Natural killer cell (primary cell): Measurements from ENCODE around the gene ELP4. TPM values are rescaled to one million over a fixed set of nuclear protein-coding genes. Genes with fewer than 3 reads are reported as not detected.

Experiments
- ATAC-seq, 3 donors: fragments of 150-1000 bp in 2 of 3; fragments of 200-7000 bp in 1 of 3; cut with Tn5 transposase; 1 replicate in 1 of 3; 2 replicates in 2 of 3; pipeline ENCODE4 v1.10.0; 2021; ENCODE audit warnings: mild to moderate bottlenecking in 2 of 3, moderate library complexity in 2 of 3
- DNase-seq, 2 donors: peaks; one replicate each; pipeline versions ENCODE4 v3.0.0 to v3.0.0-alpha.2; 2013 to 2021; ENCODE audit warnings: mixed read lengths in 1 of 2
- H3K27ac ChIP-seq: one replicate; pipeline ENCODE4 v1.5.1; 2013; ENCODE audit warnings: mild to moderate bottlenecking, low read length
- H3K27me3 ChIP-seq: one replicate; pipeline ENCODE4 v1.6.1; 2013; ENCODE audit warnings: low read length; ENCODE audit not compliant: control insufficient read depth, insufficient read depth
- H3K36me3 ChIP-seq: one replicate; pipeline ENCODE4 v1.6.1; 2013; ENCODE audit warnings: low read length; ENCODE audit not compliant: control insufficient read depth, insufficient read depth
- H3K4me1 ChIP-seq: one replicate; pipeline ENCODE4 v1.6.1; 2013; ENCODE audit warnings: low read length; ENCODE audit not compliant: control insufficient read depth, insufficient read depth
- H3K4me3 ChIP-seq: one replicate; pipeline ENCODE4 v1.5.1; 2013; ENCODE audit warnings: low read length
- H3K9me3 ChIP-seq: one replicate; pipeline ENCODE4 v1.6.1; 2013; ENCODE audit warnings: low read length; ENCODE audit not compliant: control insufficient read depth, insufficient read depth
- H3K27ac Mint-ChIP-seq, 2 donors: one replicate each; pipeline ENCODE4 v1.8.0; 2022; ENCODE audit warnings: mild to moderate bottlenecking in 2 of 2, mixed read lengths in 2 of 2, moderate library complexity in 1 of 2
- H3K27me3 Mint-ChIP-seq, 2 donors: one replicate each; pipeline ENCODE4 v1.8.0; 2022; ENCODE audit warnings: low read depth in 2 of 2, mixed read lengths in 2 of 2
- H3K36me3 Mint-ChIP-seq: one replicate; pipeline ENCODE4 v1.8.0; 2022; ENCODE audit warnings: mixed read lengths
- H3K4me1 Mint-ChIP-seq, 2 donors: one replicate each; pipeline ENCODE4 v1.8.0; 2022; ENCODE audit warnings: mixed read lengths in 2 of 2
- H3K4me3 Mint-ChIP-seq: one replicate; pipeline ENCODE4 v1.8.0; 2022; ENCODE audit warnings: mild to moderate bottlenecking, moderate library complexity, mixed read lengths
- H3K9me3 Mint-ChIP-seq, 2 donors: one replicate each; pipeline ENCODE4 v1.8.0; 2022; ENCODE audit warnings: mixed read lengths in 2 of 2
- CTCF ChIP-seq: fragments of 200-600 bp; IDR thresholded peaks from one replicate; pipeline ENCODE4 v1.8.0; 2022; ENCODE audit warnings: antibody characterized with exemption
- whole genome bisulfite sequencing: methylation state at CpG from one replicate; pipeline ENCODE4 v1.1.7; 2013; ENCODE audit warnings: missing lambda C conversion rate; ENCODE audit not compliant: insufficient coverage; 5-methylcytosine and 5-hydroxymethylcytosine counted together
- intact Hi-C: fragments of 100-400 bp; cut with micrococcal nuclease; formaldehyde crosslinking; loops from one replicate; pipeline ENCODE4 v1.14.2; 2022
- total RNA-seq, 4 donors: library from RNA; stranded (reverse); fragments of 120-200 nt in 1 of 4; gene quantifications; one replicate each; pipeline versions ENCODE4 v1.2.3 to v1.2.4, GENCODE V29; 2013 to 2022

The ELP4 gene
- total RNA-seq, 3 donors from 2014 or later (not counting 1 experiment from before 2014, with no cell fraction given), result 22.8 to 29.6 (median 23.4) TPM

GRCh38 chr11:31645747-31646146 lies 136.2 kb downstream of the ELP4 start:
- DNase-seq (no peak), ATAC-seq (no peak)
- intact Hi-C loops, result no loop called here
- no peaks in the 10 kb centered on the region for H3K9me3 ChIP-seq
- no peak overlapping the region for H3K27ac Mint-ChIP-seq
- H3K36me3 ChIP-seq, result peaks cover 5% of the 10 kb centered on the region
- no peaks in the 10 kb centered on the region for H3K27me3 ChIP-seq
- H3K4me3 Mint-ChIP-seq, result no peak overlapping the region
- H3K36me3 Mint-ChIP-seq, result no peaks in the 10 kb centered on the region
- H3K27me3 Mint-ChIP-seq, result no peaks in the 10 kb centered on the region
- no peak overlapping the region for H3K4me3 ChIP-seq
- H3K4me1 ChIP-seq, result no peaks in the 10 kb centered on the region
- no peaks in the 10 kb centered on the region for H3K9me3 Mint-ChIP-seq
- H3K27ac ChIP-seq, result no peak overlapping the region
- no peak for TF ChIP-seq CTCF
- H3K4me1 Mint-ChIP-seq, result no peaks in the 10 kb centered on the region

DNA sequence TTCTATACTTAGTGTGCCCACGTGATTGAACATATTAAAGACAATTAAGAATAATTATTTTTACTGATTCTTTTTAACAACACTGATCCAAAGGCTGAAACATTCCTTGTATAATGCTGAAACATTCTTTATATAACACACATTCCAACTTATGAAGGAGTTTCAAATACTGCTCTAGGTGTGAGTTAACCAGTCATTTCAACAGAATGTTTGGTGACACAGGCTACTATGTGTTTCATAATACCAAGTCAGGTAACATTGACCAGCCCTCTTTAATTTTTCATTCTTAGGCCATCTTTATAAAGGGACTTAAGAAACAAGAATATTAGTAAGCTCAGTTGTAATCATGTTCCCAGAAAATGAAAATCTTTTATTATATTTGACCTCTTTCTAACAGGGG lies 136.6 kb downstream of the ELP4 start:
- no peak for TF ChIP-seq CTCF
- no peaks in the 10 kb centered on the region for H3K27me3 Mint-ChIP-seq
- H3K4me3 Mint-ChIP-seq, result no peak overlapping the region
- Histone ChIP-seq H3K9me3 (no peaks in the 10 kb centered on the region), H3K27ac (no peak overlapping the region), H3K27me3 (no peaks in the 10 kb centered on the region), H3K36me3 (peaks cover 5% of the 10 kb centered on the region), H3K4me3 (no peak overlapping the region), H3K4me1 (no peaks in the 10 kb centered on the region)
- DNase-seq, result no peak
- intact Hi-C loops, result no loop called here
- no peak for ATAC-seq
- H3K9me3 Mint-ChIP-seq, result no peaks in the 10 kb centered on the region
- H3K4me1 Mint-ChIP-seq, result no peaks in the 10 kb centered on the region
- no CpG with 5 or more reads among the region's 1 CpG for WGBS
- H3K36me3 Mint-ChIP-seq, result peaks cover 2% of the 10 kb centered on the region
- H3K27ac Mint-ChIP-seq, result no peak overlapping the region

DNA sequence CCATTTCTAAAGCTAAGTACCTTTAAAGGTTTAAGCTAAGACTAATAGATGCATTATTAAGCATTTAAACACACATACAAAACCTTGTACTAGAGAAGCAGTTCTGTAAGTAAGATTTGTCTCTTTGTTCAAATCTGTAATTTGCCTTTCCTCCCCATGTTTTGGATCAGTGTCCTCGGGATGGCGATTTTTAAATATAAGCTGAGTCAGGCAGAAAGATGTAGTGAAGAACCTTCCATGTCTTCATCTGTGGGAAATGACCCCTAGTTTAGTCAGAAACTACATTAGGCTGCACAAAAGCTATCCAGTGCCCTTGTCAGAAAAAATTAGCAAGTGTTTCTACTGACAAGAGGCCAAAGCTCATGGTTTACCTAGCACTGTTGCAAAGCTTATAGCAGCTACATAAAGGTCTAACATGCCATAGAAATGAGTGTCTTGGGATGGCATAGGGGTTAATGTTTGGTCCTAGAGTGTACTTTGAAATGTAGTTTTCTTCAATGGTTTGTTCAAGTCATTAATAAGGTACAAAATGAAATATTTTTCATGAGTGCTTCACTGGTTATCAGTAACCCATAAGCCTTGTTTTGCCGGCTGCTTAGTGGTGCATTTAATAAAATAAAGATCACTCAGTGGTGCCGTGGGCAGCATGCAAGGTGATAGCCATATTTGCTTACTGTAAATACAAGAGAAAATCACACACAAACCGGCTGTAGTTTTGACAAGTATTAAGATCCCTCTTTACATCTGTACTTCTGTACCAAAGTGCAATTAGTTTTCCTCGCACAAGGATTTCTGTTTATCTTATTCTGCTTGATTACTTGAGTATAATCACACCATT lies 139.8 kb downstream of the ELP4 start:
- Histone ChIP-seq H3K4me1 (no peaks in the 10 kb centered on the region), H3K27ac (no peak overlapping the region), H3K36me3 (peaks cover 8% of the 10 kb centered on the region), H3K9me3 (no peaks in the 10 kb centered on the region), H3K4me3 (no peak overlapping the region), H3K27me3 (no peaks in the 10 kb centered on the region)
- Mint-ChIP-seq H3K4me1 (no peaks in the 10 kb centered on the region), H3K9me3 (no peaks in the 10 kb centered on the region), H3K4me3 (no peak overlapping the region), H3K27ac (no peak overlapping the region), H3K36me3 (peaks cover 7% of the 10 kb centered on the region), H3K27me3 (no peaks in the 10 kb centered on the region)
- no peak for TF ChIP-seq CTCF
- DNase-seq (no peak), ATAC-seq (no peak)
- WGBS, result 99% methylated on average over 5 of the region's 6 CpGs
- intact Hi-C loops, result no loop called here

GRCh38 chr11:31651208-31651607 lies 141.6 kb downstream of the ELP4 start:
- Mint-ChIP-seq H3K4me1 (no peaks in the 10 kb centered on the region), H3K4me3 (no peak overlapping the region), H3K27ac (no peak overlapping the region), H3K9me3 (no peaks in the 10 kb centered on the region), H3K27me3 (no peaks in the 10 kb centered on the region), H3K36me3 (peaks cover 7% of the 10 kb centered on the region)
- Histone ChIP-seq H3K4me1 (no peaks in the 10 kb centered on the region), H3K27ac (no peak overlapping the region), H3K27me3 (no peaks in the 10 kb centered on the region), H3K4me3 (no peak overlapping the region), H3K9me3 (no peaks in the 10 kb centered on the region), H3K36me3 (peaks cover 8% of the 10 kb centered on the region)
- no peak for DNase-seq
- intact Hi-C loops, result no loop called here
- no peak for TF ChIP-seq CTCF
- ATAC-seq, result no peak
